ENCODE measurements around the gene SFT2D1. TPM values are rescaled to one million over a fixed set of nuclear protein-coding genes. Genes with fewer than 3 reads are reported as not detected.
A peak's percentile ranks its signal among the peaks of the same experiment; 100 is the strongest.

Gene SFT2D1
- total RNA-seq, 1 donor from 2014 or later: 77.7 TPM

GRCh38 chr6:166381381-166381732, 39.0 kb upstream of the SFT2D1 start:
- Histone ChIP-seq H3K27ac (peak overlapping the region; percentile 95), H3K9me3 (no peaks in the 10 kb centered on the region), H3K4me3 (peak overlapping the region; percentile 74 to 94), H3K36me3 (no peaks in the 10 kb centered on the region), H3K27me3 (no peaks in the 10 kb centered on the region), H3K4me1 (peaks cover 0 to 18% of the 10 kb centered on the region in 2 donors)
- intact Hi-C loops (cut with DNase I): loop anchor here (10.0 kb wide), 2 partner anchors 377 to 573 kb away; partner anchors contain the start of gene RNASET2
- no peak for TF ChIP-seq CTCF (IDR thresholded peaks at IDR 0.05)
- no peak for DNase-seq (ENCODE audit: low spot score in 2 of 2)

- H3K27ac ChIP-seq: peak overlapping the region; percentile 3 to 62
- TF ChIP-seq CTCF (IDR thresholded peaks at IDR 0.05): no peak
- H3K4me3 ChIP-seq: peak overlapping the region in 1 of 2 donors; percentile 19
- H3K27me3 ChIP-seq: no peaks in the 10 kb centered on the region
- peaks cover 0 to 18% of the 10 kb centered on the region in 2 donors for H3K4me1 ChIP-seq
- no peaks in the 10 kb centered on the region for H3K36me3 ChIP-seq
- DNase-seq (ENCODE audit: low spot score in 2 of 2): no peak
- no peaks in the 10 kb centered on the region for H3K9me3 ChIP-seq
- intact Hi-C loops (cut with DNase I): loop anchor here (10.0 kb wide), 2 partner anchors 375 to 575 kb away; partner anchors contain the start of gene RNASET2
These were observed 37.5 kb upstream of the SFT2D1 start for GRCh38 chr6:166379800-166380199.

GRCh38 chr6:166379103-166379586, 36.8 kb upstream of the SFT2D1 start:
- intact Hi-C loops (cut with DNase I): no loop called here
- TF ChIP-seq CTCF (IDR thresholded peaks at IDR 0.05): no peak

GRCh38 chr6:166377721-166378120, 35.4 kb upstream of the SFT2D1 start:
- Histone ChIP-seq H3K36me3 (no peaks in the 10 kb centered on the region), H3K9me3 (no peaks in the 10 kb centered on the region), H3K4me1 (peaks cover 0 to 18% of the 10 kb centered on the region in 2 donors), H3K4me3 (no peak overlapping the region), H3K27me3 (no peaks in the 10 kb centered on the region), H3K27ac (no peak overlapping the region)
- no peak for DNase-seq (ENCODE audit: low spot score in 2 of 2)
- TF ChIP-seq CTCF (IDR thresholded peaks at IDR 0.05): no peak
- intact Hi-C loops (cut with DNase I): no loop called here

More at GRCh38 chr6:166379103-166379586, 36.8 kb upstream of the SFT2D1 start:
- Histone ChIP-seq H3K27ac (peak overlapping the region; percentile 3 to 62), H3K36me3 (no peaks in the 10 kb centered on the region), H3K27me3 (no peaks in the 10 kb centered on the region), H3K9me3 (no peaks in the 10 kb centered on the region), H3K4me1 (peaks cover 0 to 18% of the 10 kb centered on the region in 2 donors), H3K4me3 (no peak overlapping the region)
- no peak for DNase-seq (ENCODE audit: low spot score in 2 of 2)

- TF ChIP-seq CTCF (IDR thresholded peaks at IDR 0.05): no peak
- H3K9me3 ChIP-seq: no peaks in the 10 kb centered on the region
- intact Hi-C loops (cut with DNase I): no loop called here
- H3K36me3 ChIP-seq: no peaks in the 10 kb centered on the region
- no peak for DNase-seq (ENCODE audit: low spot score in 2 of 2)
- H3K27me3 ChIP-seq: no peaks in the 10 kb centered on the region
- no peak overlapping the region for H3K4me3 ChIP-seq
- H3K4me1 ChIP-seq: peaks cover 0 to 6% of the 10 kb centered on the region in 2 donors
- H3K27ac ChIP-seq: no peak overlapping the region
These were observed 32.7 kb upstream of the SFT2D1 start for GRCh38 chr6:166375013-166375412.

- no peak for DNase-seq (ENCODE audit: low spot score in 2 of 2)
- H3K9me3 ChIP-seq: no peaks in the 10 kb centered on the region
- intact Hi-C loops (cut with DNase I): no loop called here
- peaks cover 4 to 5% of the 10 kb centered on the region in 2 donors for H3K36me3 ChIP-seq
- H3K4me1 ChIP-seq: peaks cover 0 to 5% of the 10 kb centered on the region in 2 donors
- no peak overlapping the region for H3K4me3 ChIP-seq
- no peak for TF ChIP-seq CTCF (IDR thresholded peaks at IDR 0.05)
- H3K27me3 ChIP-seq: no peaks in the 10 kb centered on the region
- H3K27ac ChIP-seq: no peak overlapping the region
These were observed 28.1 kb upstream of the SFT2D1 start for GRCh38 chr6:166370489-166370888.

All from ascending aorta (tissue), 2 donors.